Transverse colon (tissue), 4 donors: ENCODE results near the gene IFT122. TPM values are rescaled to one million over a fixed set of nuclear protein-coding genes. Genes with fewer than 3 reads are reported as not detected.

ENCODE experiments used
- DNase-seq: peaks from one replicate; pipeline ENCODE4 v3.0.0-alpha.2; 2019
- H3K27ac ChIP-seq, 4 donors: fragments of 200-600 bp; sonication (generic); 2 replicates each; pipeline ENCODE4 v1.5.1; 2016 to 2018; ENCODE audit warnings: inconsistent platforms in 4 of 4
- H3K27me3 ChIP-seq: fragments of 200-600 bp; sonication (generic); 2 replicates; pipeline ENCODE4 v1.5.1; 2017; ENCODE audit warnings: inconsistent platforms
- H3K36me3 ChIP-seq, 4 donors: fragments of 200-600 bp; sonication (generic); 2 replicates each; pipeline ENCODE4 v1.5.1; 2017 to 2019; ENCODE audit warnings: inconsistent platforms in 4 of 4
- H3K4me1 ChIP-seq, 4 donors: fragments of 200-600 bp; sonication (generic); 2 replicates each; pipeline ENCODE4 v1.5.1; 2017 to 2020; ENCODE audit warnings: inconsistent platforms in 4 of 4
- H3K4me3 ChIP-seq, 4 donors: fragments of 200-600 bp; sonication (generic); 1 replicate in 1 of 4; 2 replicates in 3 of 4; pipeline versions ENCODE4 v1.5.1 to v1.6.1; 2017 to 2019; ENCODE audit warnings: inconsistent platforms in 4 of 4
- H3K9me3 ChIP-seq, 2 donors: fragments of 200-600 bp; sonication (generic); 2 replicates each; pipeline ENCODE4 v1.5.1; 2017 to 2019; ENCODE audit warnings: inconsistent platforms in 2 of 2
- EP300 ChIP-seq: sonication (generic); formaldehyde crosslinking; IDR thresholded peaks from one replicate; pipeline ENCODE4 v1.6.1; 2017; ENCODE audit warnings: antibody characterized with exemption, low read depth
- POLR2A ChIP-seq: fragments of 450-650 bp; IDR thresholded peaks from one replicate; pipeline ENCODE4 v1.6.1; 2016; ENCODE audit warnings: antibody characterized with exemption, mild to moderate bottlenecking, moderate library complexity
- POLR2AphosphoS5 ChIP-seq, 3 donors: sonication (generic); formaldehyde crosslinking; IDR thresholded peaks; one replicate each; pipeline ENCODE4 v1.6.1; 2016; ENCODE audit warnings: antibody characterized with exemption in 3 of 3
- WGBS, 2 donors: methylation state at CpG; one replicate each; pipeline ENCODE4 v1.1.5; 2018; ENCODE audit warnings: low coverage in 1 of 2; 5-methylcytosine and 5-hydroxymethylcytosine counted together
- in situ Hi-C, 4 donors: fragments of 200-750 bp; cut with MboI; loops; one replicate each; pipeline versions ENCODE4 v1.15.0 to v1.15.1; 2017; ENCODE audit warnings: low sequenced_read_pairs in 3 of 4, low pct_ligation_motif_present in 1 of 4, low pct_unique_long_range_greater_than_20kb in 1 of 4
- intact Hi-C: fragments of 100-400 bp; cut with DNase I; formaldehyde crosslinking; loops from one replicate; pipeline ENCODE4 v1.15.1; 2023; ENCODE audit warnings: low total_unique reads
- total RNA-seq, 4 donors: library from RNA; depleted of rRNA; stranded (reverse); fragments of >200 nt; gene quantifications; one replicate each; pipeline ENCODE4 v1.1.0, GENCODE V29; 2016
- TF ChIP-seq, protein P1 (sequence below), 5 experiments: fragments of 200-600 bp in 3 of 5; fragments of 450-650 bp in 2 of 5; sonication (generic) in 3 of 5; IDR thresholded peaks; 1 replicate in 2 of 5; 2 replicates in 3 of 5; pipeline ENCODE4 v1.5.1; 2016 to 2017; ENCODE audit warnings: antibody characterized with exemption in 5 of 5, inconsistent platforms in 3 of 5, mild to moderate bottlenecking in 2 of 5, moderate library complexity in 1 of 5

Gene IFT122
- total RNA-seq, 4 donors from 2014 or later = 15.0 to 77.6 (median 16.7) TPM

DNA sequence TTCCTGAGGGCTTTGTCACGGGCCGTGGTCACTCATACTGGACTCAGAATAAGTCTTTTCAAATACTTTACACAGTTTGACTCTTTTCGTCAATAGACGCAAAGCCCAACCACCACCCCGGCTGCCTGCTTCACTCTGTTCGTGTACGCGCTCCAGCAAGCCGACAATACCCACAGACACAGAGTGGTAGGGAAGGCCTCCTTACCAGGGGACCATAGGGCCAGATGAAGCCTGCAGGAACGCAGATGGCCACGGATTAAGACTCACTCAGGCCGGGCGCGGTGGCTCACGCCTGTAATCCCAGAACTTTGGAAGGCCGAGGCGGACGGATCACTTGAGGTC lies 41.2 kb upstream of the IFT122 start:
- 1% methylated on average over 18 of the region's 18 CpGs; no CpG with 5 or more reads in 1 of the 2 donors for WGBS, 2 donors
- H3K4me1 ChIP-seq = peaks cover 0 to 18% (median 12%) of the 10 kb centered on the region in 4 donors
- H3K27me3 ChIP-seq = no peaks in the 10 kb centered on the region
- H3K9me3 ChIP-seq = no peaks in the 10 kb centered on the region
- H3K36me3 ChIP-seq = no peaks in the 10 kb centered on the region
- peak overlapping the region; percentile 86 to 91 (median 88) for H3K27ac ChIP-seq
- peak; percentile 22 for DNase-seq
- peak overlapping the region; percentile 72 to 95 (median 88) for H3K4me3 ChIP-seq
- in situ Hi-C loops = no loop called here
- no peak for TF ChIP-seq POLR2AphosphoS5 (IDR thresholded peaks at IDR 0.05)
- TF ChIP-seq EP300 = no peak
- no peak for TF ChIP-seq POLR2A
- TF ChIP-seq, protein P1, sequence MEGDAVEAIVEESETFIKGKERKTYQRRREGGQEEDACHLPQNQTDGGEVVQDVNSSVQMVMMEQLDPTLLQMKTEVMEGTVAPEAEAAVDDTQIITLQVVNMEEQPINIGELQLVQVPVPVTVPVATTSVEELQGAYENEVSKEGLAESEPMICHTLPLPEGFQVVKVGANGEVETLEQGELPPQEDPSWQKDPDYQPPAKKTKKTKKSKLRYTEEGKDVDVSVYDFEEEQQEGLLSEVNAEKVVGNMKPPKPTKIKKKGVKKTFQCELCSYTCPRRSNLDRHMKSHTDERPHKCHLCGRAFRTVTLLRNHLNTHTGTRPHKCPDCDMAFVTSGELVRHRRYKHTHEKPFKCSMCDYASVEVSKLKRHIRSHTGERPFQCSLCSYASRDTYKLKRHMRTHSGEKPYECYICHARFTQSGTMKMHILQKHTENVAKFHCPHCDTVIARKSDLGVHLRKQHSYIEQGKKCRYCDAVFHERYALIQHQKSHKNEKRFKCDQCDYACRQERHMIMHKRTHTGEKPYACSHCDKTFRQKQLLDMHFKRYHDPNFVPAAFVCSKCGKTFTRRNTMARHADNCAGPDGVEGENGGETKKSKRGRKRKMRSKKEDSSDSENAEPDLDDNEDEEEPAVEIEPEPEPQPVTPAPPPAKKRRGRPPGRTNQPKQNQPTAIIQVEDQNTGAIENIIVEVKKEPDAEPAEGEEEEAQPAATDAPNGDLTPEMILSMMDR (IDR thresholded peaks at IDR 0.05) = no peak
- intact Hi-C loops = no loop called here

DNA sequence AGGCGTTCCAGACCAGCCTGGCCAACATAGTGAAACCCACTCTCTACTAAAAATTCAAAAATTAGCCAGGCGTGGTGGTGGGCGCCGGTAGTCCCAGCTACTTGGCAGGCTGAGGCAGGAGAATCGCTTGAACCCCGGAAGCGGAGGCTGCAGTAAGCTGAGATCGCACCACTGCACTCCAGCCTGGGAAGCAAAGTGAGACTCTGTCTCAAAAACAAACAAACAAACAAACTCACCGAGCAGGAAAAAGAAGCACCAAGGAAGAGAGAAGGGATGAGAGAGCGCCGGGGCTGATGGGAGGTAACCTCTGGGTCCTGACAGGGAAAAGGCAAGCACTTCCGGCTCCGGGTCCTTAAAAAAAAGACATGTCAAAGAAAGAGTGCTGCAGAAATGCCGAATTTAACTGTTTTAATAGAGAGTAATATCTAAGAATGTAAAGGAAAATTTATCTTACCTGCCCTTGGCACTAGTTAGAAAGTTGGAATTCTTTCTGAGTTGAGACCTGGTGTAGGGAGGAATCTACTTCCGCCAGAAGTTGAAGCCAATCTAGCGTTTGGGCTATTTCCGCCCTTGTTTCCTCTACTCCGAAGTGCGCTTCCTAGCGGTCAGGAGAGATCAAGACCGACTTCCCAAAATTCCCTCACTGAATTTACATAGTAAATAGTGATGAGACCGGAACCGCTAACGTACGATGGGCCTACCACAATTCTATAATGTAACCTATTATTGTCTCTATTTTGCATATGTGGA lies 40.7 kb upstream of the IFT122 start:
- WGBS, 2 donors = 0 to 1% methylated on average over 13 to 25 of the region's 25 CpGs
- in situ Hi-C loops = no loop called here
- Histone ChIP-seq H3K27ac (peak overlapping the region; percentile 86 to 91 (median 88)), H3K9me3 (no peaks in the 10 kb centered on the region), H3K4me1 (peaks cover 0 to 18% (median 12%) of the 10 kb centered on the region in 4 donors), H3K36me3 (no peaks in the 10 kb centered on the region), H3K27me3 (no peaks in the 10 kb centered on the region), H3K4me3 (peak overlapping the region; percentile 72 to 95 (median 88))
- intact Hi-C loops = no loop called here
- TF ChIP-seq, protein P1 (IDR thresholded peaks at IDR 0.05) = peak; percentile 72 to 90 (median 79)
- TF ChIP-seq EP300 = no peak
- peak in 1 of 3 donors; percentile 4 for TF ChIP-seq POLR2AphosphoS5 (IDR thresholded peaks at IDR 0.05)
- peak; percentile 92 for DNase-seq

DNA sequence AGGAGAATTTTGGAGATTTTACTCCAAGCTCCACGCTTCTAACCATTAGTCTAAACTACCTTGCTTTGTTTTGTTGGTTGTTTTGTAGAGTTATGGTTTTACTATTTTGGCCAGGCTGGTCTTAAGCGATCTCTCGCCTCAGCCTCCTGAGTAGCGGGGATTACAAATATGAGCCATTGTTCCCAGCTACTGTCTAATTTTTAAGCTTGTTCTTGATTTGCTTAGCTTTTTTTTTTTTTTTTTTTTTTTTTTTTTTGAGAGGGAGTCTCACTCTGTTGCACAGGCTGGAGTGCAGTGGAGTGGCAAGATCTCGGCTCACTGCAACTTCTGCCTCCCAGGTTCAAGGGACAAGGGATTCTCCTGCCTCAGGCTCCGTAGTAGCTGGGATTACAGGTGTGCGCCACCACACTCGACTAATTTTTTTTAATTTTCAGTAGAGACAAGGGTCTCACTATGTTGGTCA lies 40.1 kb upstream of the IFT122 start:
- no peak for DNase-seq
- no peaks in the 10 kb centered on the region for H3K36me3 ChIP-seq
- in situ Hi-C loops (no loop called here), intact Hi-C loops (no loop called here)
- WGBS, 2 donors = 12 to 43% methylated on average over 4 to 8 of the region's 8 CpGs
- no peaks in the 10 kb centered on the region for H3K27me3 ChIP-seq
- peak overlapping the region in 3 of 4 donors; percentile 83 to 95 (median 92) for H3K4me3 ChIP-seq
- H3K4me1 ChIP-seq = peaks cover 0 to 18% (median 12%) of the 10 kb centered on the region in 4 donors
- H3K27ac ChIP-seq = peak overlapping the region; percentile 86 to 91 (median 88)
- H3K9me3 ChIP-seq = no peaks in the 10 kb centered on the region
- TF ChIP-seq EP300 (no peak), POLR2AphosphoS5 (IDR thresholded peaks at IDR 0.05) (no peak), POLR2A (peak; percentile 8)
- TF ChIP-seq, protein P1 (IDR thresholded peaks at IDR 0.05) = no peak

DNA sequence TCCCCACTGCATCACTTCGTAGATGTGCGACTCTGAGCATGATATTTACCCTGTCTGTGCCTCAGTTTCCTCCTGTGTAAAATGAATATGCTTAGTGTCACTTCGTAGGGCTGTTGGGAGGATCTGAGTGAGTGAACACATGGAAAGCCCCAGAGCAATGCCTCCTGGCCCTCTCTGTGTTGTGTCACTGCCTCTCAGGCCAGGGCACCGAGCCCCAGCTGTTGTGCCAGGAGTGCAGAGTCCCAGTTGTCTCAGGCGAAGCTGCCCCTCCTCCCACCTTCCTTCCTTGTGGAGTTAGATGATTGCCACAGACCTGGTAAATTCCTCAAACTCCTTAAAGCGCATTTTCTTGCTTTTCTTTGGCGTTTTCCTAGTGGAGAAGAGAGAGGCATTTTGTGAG lies 37.8 kb upstream of the IFT122 start:
- Histone ChIP-seq H3K27ac (no peak overlapping the region), H3K27me3 (no peaks in the 10 kb centered on the region), H3K4me1 (peaks cover 0 to 15% (median 10%) of the 10 kb centered on the region in 4 donors), H3K4me3 (no peak overlapping the region), H3K9me3 (no peaks in the 10 kb centered on the region), H3K36me3 (no peaks in the 10 kb centered on the region)
- no peak for DNase-seq
- TF ChIP-seq POLR2A = no peak
- TF ChIP-seq, protein P1 (IDR thresholded peaks at IDR 0.05) = no peak
- TF ChIP-seq POLR2AphosphoS5 (IDR thresholded peaks at IDR 0.05) = no peak
- TF ChIP-seq EP300 = no peak
- intact Hi-C loops = no loop called here
- in situ Hi-C loops = no loop called here
- WGBS, 2 donors = 60 to 73% methylated on average over 2 to 7 of the region's 7 CpGs
